Measurements from ENCODE around the gene DIPK1B.
"Not testable (repeated sequence)": the region's sequence is repeated elsewhere in the genome, so short reads cannot be mapped to it uniquely, and the experiment has no call there.

DIPK1B gene

DNA sequence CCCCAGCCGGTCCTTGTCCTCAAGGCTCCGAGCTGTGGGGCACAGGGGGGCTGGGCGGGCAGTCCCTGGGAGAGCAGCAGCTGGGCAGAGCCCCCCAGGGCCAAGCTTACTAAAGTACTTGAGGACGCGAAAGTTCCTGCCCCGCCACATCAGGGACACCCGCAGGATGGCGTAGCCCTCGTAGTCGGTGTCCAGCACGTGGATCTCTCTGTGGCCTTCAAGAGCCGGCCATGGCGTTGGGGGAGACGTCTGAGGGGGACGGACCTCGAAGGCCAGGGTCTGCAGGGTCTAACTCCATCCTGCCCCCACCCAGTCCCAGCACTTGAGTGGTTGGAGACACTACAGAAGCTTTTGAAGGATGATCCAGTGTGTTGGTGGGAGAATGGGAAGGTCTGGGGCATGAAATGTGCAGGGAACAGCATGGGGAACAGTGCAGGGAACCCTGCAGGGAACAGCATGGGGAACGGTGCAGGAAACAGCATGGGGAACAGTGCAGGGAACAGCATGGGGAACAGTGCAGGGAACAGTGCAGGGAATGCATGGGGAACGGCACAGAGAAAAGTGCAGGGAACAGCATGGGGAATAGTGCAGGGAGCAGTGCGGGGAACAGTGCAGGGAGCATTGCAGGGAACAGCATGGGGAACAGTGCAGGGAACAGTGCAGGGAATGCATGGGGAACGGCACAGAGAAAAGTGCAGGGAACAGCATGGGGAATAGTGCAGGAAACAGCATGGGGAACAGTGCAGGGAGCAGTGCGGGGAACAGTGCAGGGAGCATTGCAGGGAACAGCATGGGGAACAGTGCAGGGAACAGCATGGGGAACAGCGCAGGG, 43.1 kb downstream of the DIPK1B start:
- DNase-seq = not testable (repeated sequence)

DNA sequence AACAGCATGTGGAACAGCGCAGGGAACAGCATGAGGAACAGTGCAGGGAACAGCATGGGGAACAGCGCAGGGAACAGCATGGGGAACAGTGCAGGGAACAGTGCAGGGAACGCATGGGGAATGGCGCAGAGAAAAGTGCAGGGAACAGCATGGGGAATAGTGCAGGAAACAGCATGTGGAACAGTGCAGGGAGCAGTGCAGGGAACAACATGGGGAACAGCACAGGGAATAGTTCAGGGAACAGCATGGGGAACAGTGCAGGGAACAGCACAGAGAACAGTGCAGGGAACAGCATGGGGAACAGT, 43.7 kb downstream of the DIPK1B start:
- DNase-seq = no peak

DNA sequence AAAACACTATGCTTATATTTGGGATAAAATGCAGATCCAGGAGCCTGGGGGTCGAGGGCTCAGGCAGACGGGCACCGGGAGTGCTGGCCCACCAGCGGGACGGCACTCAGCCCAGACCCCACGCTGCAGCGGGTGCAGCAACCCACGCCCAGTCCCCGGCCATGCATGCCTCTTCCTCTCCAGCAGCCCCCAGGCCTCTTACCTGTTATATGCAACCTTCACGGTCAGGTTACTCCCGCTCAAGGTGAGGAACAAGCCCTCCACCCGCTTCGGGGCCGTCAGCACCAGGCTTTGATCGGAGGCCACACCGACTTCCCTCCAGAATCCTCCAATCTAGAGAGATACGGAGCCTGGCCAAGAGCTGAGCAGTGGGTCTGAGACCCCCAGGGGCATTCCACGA, 44.5 kb downstream of the DIPK1B start:
- DNase-seq = no peak

DNA sequence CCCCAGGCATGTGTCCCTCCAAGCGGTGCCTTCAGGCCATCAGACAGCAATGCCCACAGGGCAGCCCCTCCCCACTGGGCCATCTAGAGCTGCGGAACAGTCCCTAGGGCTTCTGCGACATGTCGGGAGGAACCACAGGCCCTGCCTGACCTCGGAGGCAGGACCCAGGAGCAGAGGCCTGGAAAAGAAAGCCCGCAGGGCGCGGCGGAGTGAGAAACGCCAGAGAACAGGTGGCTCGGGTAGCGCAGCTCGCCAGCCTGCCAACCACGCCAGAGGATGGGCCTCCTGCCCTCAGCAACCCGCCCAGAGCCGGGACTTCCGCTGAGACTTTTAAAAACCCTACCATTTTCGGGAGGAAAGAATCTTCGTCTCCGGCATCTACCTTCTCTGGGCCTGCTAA, 45.0 kb downstream of the DIPK1B start:
- DNase-seq = no peak

GRCh38 chr9:136757751-136758140, 45.4 kb downstream of the DIPK1B start:
- no peak for DNase-seq

DNA sequence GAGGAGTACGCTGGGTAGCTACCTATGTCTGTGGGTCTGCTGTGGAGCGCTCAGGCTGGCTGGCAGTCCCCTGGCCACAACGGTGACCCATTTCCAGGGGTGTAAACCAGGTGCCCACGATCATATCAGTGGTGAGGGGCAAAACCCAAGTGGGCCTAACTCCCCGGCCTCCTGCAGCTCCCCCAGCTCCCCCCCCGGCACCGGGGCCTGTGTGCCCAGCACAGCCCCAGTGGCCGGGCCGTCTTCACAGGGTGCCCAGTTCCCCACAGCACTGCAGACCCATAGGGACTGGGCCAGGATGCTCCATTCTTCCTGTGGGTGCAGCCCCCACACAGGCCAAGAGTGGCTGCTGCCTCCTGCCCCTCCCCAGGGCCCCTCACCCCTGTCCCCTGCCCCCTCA, 46.6 kb downstream of the DIPK1B start:
- no peak for DNase-seq

DNA sequence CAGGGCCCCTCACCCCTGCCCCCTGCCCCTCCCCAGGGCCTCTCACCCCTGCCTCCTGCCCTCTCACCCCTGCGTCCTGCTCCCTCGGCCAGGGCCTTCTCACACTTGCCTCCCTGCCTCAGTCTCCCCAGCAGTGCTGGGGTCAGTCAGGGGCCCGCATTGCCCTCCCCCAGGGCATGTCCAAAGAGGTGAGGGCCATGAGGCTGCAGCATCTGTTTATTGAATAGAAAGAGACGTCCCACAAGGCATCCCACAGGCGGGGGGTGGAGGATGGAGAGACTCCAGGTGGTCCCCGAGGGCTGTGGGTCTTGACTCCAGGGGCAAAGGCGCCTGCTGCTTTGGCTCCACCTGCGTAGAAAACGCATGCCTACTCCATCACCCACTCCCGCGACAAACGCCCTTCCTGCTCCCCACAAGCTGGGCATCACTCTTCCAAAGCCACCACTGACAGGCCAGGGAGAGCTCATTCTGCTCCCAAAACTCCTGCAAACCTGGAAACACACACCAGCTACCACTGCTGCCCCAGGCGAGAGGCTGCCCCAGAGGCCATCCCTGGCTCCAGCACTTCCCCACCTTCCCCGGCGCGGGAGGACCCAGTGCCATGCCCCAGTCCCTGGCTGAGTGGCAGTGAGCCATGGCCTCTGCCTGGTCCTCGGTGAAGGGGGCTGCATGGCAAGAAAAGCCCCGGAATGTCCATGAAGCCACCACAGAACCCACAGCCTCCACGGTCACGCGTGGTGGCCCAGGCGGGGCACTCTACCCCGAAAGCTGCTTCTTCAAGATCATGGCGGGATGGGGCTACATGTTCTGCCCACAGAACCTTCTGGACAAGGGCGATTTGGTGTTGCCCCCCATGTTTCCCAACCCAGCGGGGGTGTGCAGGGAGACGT, 47.3 kb downstream of the DIPK1B start:
- DNase-seq = no peak

GRCh38 chr9:136760424-136760823, 48.1 kb downstream of the DIPK1B start:
- no peak for DNase-seq

GRCh38 chr9:136760834-136761544, 48.6 kb downstream of the DIPK1B start:
- DNase-seq = not testable (repeated sequence)

GRCh38 chr9:136761545-136761981, 49.2 kb downstream of the DIPK1B start:
- no peak for DNase-seq

- DNase-seq = no peak
These were observed 49.9 kb downstream of the DIPK1B start for GRCh38 chr9:136762221-136762691.

DNA sequence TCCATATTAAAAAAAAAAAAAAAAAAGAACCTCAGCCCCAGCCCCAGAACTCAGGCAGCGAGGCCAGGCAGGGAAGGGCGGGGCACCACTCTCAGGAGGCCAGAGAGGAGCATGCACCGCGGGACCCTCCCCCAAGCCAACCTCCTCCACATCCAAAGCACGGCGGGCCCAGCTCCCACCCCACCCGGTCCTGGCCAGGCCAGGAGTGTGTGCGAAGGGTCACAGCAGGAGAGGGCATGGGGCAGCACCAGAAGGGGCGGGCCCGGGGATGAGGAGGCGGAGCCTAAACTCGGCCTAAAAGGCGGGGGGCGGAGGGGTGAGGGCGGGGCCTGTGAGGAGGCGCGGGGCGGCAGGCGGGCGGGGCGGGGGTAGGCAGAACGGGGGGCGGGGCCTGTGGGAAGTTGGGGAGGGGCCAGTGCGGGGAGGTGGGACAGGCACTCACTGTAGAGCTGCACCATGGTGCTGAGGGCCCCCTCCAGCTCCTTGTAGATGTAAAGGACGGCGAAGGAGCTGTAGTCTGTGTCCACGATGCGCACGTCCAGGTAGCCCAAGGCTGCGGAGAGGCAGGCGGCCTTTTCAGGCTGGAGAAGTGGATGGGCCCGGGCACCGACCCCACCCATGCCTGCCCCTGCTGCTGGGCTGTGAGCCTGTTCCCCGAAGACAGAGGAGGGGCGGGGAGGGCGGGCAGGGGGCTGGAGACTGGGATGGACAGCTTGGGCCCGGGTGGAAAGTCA, 50.7 kb downstream of the DIPK1B start:
- DNase-seq = no peak

DNA sequence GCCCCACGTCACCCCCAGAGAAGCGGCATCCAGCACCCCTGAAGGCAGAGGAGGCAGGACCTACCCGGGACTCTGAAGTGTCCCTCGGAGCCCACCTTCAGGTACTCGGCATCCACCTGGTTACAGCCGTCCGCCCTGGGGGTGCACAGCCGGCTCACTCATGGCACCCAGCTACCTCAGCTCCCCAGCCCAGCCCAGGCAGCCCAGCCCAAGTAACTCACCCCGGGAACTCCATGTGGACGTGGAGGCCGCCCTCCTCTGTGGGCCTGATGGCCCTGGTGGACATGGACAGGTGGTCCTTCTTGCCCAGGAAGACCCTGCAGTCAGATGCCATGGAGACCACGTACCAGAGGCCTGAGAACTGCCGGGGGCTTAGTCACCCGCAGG, 51.3 kb downstream of the DIPK1B start:
- no peak for DNase-seq

- no peak for DNase-seq
These were observed 52.0 kb downstream of the DIPK1B start, which contains the start of gene LCN15 for GRCh38 chr9:136764301-136764891. LCN15 (minus strand) TSS chr9:136764518; CDS start chr9:136764488, 30 bp downstream.

DNA sequence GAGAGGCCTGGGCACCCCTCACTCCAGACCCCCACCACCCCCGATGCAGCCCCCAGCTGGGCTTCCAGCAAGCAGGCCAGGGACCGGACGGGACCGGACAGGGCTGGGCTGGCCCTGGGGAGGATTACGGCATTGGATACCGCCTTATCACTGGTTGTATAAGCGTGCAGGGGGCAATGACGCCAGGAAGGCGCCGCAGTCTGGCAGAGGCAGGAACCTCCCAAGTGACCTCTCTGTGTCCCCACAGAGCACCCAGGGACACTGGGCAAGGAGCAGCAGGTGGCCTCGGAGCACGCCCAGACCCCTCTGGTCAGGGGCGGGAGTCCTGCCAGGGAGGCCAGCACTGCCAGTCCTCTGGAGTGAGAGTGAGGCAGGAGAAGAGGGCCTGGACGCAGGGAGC, 52.7 kb downstream of the DIPK1B start:
- DNase-seq = no peak

- DNase-seq = not testable (repeated sequence)
These were observed 53.5 kb downstream of the DIPK1B start for GRCh38 chr9:136765745-136766409.

DNA sequence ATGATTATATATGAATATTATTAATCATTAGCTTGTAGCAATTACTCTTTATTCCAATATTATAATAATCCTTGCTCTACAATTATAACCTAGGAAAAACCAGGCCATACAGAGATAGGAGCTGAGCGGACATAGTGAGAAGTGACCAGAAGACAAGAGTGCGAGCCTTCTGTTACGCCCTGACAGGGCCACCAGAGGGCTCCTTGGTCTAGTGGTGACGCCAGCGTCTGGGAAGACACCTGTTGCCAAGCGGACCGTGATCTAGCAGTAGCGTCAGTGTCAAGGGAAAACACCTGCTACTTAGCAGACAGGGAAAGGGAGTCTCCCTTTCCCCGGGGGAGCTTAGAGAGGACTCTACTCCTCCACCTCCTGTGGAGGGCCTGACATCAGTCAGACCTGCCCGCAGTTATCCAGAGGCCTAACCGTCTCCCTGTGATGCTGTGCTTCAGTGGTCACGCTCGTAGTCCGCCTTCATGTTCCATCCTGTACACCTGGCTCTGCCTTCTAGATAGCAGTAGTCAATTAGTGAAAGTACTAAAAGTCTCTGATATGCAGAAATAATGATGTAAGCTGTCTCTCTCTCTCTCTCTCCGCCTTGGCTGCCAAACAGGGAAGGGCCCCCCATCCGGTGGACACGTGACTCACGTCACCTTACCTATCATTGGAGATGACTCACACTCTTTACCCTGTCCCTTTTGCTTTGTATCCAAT, 54.2 kb downstream of the DIPK1B start:
- DNase-seq = peak; percentile 18

DNA sequence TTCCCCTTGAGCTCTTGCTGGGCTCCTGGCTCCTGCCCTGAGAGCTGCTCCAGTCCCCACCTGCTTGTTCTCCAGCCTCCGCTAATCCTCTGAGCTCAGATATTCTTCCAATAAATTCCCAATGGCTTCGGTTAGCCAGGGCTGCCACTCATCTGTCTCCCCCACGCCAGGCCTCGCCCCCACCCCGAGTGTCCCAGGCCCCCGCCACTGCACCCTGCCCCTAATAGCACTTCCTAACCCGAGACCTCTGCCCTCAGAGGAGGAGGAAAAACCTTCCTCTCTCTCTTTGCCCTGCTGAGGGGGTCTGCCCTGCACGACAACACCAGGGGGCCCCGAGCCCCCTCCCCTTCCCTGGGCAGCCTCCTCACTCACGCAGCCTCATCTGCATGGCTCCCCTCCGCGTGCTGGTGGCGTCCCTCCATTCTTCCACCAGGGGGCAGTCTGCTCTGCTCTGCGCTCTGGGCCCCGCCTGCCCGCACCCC, 57.4 kb downstream of the DIPK1B start:
- DNase-seq = no peak

GRCh38 chr9:136771907-136772415, 59.6 kb downstream of the DIPK1B start:
- no peak for DNase-seq

- DNase-seq = no peak
These were observed 61.1 kb downstream of the DIPK1B start for GRCh38 chr9:136773386-136774044.
